HG02759 (cell line): ENCODE results near the gene DAB1.

Source experiments
- ATAC-seq: cut with Tn5 transposase; IDR thresholded peaks from one replicate; pipeline ENCODE4 v1.9.1; 2021; ENCODE audit warnings: mild to moderate bottlenecking, moderate library complexity; ENCODE audit not compliant: unreplicated experiment

Gene DAB1

DNA sequence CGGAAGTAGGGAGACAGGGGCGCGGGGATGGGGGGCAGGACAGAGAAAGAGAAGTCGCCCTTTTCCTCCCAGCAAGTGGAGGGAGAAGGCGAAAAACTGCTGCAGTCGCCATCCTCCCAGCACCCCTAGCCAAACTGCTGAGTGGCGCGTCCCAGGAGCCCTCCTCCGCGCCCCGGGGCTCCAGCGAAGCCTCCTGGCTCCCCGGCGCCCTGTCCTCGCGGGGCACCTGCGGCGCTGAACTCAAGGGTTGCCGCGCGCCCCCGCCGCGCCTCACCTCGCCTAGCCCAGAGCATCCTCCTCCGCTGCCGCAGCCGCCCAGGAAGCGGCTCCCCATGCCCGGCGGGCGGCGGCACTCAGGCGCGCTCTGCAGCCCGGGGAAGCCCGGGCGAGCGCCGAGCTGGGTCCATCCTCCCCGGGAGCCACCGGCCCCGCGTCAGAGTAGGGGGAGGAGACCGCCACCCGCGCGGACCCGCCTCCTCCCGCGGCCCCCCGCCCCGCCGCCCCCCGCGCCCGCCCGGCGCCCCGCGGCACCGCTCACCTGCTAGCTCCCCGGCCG, at the start of gene DAB1:
TSS of gene DAB1 (minus strand) at position 405 of the 556 bp plus-strand sequence. CDS start 133,030 bp downstream, outside the sequence.
- no peak for ATAC-seq

DNA sequence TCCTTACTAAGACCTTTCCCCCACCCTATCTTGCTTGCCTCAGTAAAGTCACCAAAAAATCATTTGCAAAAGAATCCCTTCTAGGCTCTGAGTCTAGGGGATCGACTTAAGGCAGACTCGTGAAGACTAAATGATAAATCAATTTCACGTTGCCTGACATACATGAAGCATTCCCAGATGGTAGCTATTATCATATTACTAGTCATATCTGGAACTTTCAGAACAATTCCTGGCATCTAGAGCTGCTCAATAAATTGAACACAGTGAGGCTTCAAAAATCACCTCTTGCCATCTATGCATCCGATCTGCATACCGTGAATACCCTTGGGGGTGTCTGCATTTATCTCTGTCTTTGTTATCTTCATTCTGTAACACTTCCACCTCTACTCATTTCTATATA, 49.6 kb upstream of the DAB1 start:
- no peak for ATAC-seq

DNA sequence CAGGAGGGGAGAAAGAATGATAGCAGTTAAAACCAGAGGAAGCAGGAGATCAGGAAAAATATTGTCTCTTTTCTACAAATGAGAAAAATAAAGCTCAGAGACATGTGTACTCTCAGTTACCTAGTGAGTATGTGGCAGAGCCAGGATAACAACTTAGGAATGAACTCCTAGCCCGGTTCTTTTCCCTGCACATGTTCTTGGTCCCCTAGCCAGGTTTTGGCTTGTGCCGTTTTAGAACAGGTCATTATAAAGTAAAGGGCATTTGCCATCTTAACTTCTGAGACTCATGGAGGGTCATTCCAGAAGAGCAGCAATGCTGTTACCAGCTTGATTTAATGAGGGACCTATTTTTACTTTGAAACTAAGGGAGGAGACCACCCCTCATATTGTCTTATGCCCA, 48.1 kb upstream of the DAB1 start:
- ATAC-seq, result no peak

DNA sequence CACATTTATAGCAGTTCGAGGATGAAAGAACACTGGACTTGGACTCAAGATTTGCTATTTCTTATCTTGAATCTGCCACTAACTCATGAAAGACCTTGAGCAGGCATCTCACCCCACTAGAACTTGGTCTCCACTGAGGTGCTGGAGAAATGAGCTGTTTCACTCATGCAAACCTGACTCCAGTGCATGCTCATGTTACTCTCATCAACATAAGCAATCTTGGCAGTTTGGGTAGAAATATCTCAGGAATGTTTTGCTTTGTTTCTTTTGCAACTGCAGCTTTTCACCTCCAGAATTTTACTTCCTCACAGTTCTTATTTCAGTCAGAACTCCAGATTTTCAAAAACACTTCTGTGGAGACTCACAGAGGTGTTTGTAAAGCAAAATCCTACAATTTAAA, 46.2 kb upstream of the DAB1 start:
- no peak for ATAC-seq

DNA sequence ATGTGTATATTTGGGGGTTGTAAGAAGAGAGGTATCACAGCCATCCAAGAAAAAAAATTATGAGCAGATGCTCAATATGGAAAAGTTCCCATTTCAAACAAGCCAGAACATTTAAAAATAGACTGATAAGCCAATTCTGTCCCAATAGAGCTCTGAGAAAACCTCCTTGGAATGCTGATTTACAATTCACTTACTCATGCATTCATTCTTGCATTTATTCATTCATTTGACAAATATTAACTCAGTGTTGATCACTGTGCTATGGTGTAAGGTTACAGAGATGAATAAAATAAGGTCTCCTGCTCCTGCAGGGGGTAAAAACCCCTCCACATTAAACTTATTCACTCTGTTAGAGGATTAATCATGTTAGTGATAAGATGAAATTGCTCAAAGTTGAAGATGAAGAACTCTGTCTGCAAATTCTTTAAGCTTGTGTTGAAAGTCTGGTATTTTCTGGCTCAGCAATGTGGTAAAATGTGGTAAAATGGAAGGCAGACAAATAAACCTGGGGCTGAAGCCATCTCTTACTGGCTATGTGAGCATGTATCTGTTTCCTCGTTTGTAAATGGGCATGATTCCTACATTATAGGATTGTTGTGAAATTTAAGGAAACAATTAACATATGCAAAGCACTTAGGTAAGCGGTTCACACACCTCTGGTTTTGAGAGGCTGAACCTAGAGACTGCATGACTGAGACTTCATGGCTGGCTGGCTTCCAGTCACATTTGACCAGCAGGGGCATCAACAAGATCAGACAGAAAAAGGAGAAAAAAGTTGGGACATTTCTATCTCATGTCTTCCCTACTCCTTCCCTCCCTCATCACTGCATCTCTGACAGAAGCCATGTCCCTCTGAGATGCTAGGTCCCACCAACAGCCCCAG, 45.0 kb upstream of the DAB1 start:
- ATAC-seq, result no peak

DNA sequence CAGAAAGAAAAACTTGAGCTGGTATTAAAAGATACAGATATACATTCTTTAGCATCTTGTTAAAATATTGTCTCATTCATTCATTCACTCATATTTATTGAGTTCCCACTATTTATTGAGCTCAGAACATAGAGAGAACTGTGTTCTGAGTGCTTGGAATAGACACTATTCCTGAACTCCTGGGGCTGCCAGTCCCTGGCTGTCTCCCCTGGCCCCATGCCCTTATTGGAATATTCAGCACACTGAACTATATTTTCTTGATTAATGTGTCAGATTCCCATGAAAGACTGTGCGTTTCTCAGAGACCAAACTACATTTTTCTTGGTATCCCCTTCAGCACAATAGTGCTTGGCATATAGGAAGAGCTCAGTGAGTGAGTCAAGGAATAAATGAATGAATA, 44.0 kb upstream of the DAB1 start:
- ATAC-seq, result no peak

DNA sequence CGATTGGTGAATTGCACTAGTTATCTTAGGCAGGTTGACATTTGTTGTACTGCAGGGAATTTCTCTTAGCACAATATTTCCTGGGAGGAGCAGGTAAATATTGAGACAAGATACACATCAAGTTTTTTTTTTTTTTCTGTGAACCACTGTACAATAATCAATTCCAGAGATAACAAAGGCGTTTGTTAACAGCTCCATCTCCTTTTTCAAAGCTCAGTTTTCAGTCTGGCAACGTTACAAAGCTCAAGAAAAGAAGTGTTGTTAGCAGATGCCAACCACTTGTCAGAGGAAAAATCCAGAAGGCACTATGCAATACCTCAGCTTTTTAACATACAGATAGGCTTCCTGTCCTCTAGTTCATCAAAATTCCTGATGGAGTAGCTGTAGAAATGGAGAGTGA, 40.9 kb upstream of the DAB1 start:
- ATAC-seq, result no peak

DNA sequence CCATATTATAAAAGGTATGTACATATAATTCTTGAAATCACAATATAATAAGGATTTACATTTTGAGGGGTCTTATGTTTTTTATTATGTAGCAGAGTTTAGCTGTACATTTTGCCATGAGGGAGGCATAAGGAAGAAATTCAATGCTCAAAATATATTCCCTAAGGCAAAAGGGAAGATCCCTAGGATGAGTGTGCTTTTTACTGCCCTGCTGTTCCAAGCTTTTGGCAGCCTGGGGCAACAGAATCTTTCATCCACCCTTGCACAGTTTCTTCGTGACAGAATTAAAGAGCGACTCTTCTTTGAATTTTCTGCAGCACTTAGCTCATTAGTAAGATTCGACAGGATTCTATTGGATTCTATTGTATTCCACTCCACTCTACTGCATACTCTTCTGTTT, 39.5 kb upstream of the DAB1 start:
- ATAC-seq, result no peak

DNA sequence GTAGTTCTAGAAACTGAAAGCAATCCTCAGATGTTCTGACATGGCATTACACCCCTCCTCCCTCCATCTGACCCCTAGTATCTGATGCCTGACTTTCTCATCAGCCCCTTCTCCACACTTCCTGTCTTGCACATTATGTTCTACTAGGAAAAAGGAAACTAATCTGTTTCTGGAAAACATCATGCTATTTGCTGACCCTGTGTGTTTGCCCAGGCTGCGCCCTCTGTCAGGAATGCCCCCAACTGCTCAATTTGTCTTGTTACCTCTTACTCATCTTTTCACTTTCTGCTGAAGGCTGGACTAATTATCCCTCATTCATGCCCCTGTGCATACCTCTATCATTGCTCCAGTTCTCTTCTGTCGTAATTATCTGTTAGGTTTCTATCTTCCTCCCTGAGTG, 37.5 kb upstream of the DAB1 start:
- ATAC-seq, result no peak

DNA sequence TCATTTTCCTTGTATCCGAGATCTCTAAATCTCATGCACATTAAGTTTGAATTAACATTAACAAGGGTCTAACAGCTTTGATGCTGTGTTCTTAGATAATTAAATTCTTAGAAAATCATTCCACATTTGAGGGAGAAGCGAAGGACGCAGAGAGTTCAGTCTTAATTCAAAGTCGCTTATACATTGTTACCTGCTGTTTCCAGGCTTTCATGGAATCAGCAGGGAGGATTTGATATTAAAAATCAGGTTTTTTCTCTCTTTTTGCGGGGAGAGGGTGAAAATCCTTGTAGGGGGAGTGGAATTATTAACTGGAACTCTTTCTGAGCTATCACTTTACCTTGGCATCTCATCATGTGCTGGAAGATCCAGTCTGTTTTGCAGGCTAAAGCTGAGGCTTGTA, 27.7 kb upstream of the DAB1 start:
- no peak for ATAC-seq

DNA sequence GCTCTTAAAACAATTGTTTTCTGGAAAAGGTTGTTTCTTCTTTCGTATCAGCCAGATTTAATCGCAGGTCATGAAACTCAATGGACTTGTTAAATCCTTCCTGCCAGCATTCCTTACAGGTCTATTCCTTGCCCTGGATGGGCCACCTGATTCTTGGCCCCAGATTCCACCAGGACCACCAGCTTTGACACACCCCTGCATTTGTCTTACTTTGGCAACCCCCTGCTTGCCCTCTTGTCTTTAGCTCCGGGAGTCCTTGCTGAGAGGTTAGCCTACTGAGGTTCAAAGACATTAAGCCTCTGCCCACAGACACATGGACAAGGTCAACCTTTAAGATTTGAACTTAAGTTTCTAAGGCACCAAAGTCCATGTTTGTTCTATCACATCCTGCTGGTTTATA, 27.1 kb upstream of the DAB1 start:
- no peak for ATAC-seq

DNA sequence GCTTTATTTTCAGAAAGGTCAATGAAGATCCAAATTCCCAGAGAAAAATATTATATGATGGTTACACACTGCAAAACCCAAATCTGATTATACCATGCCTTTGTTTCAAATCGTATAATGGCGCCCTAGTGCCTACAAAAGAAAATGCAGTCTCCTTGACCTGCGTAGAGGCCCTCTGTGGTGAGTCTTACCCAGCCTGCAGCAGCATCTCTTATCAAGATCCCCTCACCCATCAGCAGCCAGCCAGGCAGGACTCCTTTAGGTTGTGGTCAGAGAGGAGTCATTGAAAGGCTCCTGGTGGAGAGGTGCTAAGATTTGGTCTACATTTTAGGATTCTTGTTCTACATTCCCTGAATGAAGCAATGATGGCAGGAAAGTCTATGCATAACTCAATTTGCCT, 23.7 kb upstream of the DAB1 start:
- ATAC-seq, result no peak

DNA sequence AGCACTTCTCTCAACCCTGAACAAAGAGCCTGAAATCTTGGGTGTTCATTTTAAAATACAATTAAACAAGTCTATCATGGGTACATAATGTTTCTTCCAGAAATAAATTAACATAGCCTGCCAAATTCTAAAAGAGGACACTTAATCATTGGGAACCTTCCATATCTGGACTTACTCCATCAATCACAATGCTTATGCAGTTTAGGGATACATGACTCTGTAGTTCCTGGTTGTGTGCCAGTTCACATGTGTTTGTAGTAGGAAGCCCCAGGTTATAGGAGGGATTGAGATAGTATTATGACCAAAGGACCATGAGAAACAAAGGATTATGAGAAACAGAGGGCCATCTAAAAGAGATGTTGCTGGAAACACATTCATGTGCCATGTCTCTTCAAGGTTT, 19.1 kb upstream of the DAB1 start:
- ATAC-seq, result no peak

DNA sequence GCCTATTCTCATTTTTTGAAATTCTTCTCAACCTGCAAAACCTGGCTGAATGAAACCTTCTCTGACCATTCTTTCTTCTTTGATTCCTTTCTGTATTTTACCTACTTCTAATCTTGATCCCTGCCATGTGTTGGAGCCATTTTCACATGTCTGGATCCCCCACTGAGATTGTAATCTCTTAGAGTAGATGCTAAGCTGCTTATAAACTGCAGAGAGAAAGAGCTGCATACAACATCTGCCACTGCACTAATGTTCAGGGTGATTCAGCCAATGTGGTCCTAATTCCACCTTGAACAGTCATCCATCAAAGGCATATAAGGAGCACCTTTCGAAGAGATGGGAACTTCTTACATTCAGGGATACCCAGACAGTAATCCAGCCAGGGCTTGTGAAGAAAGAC, 16.2 kb upstream of the DAB1 start:
- no peak for ATAC-seq

DNA sequence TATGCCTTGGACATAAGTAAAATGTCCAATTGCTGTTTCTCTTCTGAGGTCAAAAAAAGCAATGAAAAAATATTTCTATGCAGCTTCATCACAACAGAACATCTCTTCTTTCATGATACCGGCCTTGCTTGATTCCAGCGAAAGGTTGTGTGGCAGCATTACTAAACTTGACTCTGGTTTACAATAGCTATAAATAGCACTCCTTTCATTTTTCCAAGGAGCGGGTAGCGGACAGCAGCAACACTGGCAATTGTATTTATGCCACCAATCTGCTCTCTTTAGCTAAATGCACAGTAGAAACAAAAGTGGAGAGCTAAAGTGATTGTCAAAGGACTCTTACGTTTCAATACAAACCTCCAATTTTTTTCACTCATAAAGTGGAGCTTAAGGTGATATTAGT, 7.5 kb upstream of the DAB1 start:
- no peak for ATAC-seq

DNA sequence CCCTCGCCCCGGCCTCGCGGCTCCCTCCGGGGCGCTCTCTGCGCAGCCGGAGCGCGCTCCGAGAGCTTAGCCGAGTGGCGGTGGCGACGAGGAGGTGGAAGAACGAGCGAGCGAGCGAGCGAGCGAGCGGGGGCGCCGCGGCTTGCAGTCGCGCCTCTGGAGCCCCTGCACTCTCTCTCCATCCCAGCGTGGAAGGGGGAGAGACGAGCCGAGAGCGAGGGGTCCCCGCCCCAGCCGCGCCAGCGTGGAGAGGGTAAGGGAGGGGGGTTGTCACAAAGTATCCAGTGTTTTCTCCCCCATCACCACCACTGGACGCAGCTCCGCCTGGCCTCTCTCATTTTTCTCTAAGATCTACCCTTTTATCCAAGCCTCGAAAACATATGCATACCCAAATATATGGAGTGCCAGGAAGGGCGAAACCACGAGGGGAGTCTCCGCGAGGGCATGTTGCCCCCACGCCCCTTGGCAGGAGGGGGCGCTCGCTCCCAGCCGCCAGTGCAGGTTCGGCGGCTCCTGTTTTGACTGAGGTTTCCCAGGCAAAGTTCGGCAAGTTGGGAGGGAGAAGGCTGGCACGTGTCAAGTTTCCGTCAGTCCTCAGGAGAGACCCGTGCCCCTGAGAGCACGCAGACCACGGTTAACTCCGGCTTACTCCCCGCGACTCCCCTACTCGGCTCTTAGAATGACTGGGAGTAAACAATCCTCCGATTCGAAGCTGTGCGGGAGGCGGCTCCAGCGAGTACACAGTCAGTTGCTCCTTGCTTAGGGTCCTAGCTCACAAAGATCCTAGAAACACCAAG, 569 bp upstream of the DAB1 start:
- no peak for ATAC-seq

DNA sequence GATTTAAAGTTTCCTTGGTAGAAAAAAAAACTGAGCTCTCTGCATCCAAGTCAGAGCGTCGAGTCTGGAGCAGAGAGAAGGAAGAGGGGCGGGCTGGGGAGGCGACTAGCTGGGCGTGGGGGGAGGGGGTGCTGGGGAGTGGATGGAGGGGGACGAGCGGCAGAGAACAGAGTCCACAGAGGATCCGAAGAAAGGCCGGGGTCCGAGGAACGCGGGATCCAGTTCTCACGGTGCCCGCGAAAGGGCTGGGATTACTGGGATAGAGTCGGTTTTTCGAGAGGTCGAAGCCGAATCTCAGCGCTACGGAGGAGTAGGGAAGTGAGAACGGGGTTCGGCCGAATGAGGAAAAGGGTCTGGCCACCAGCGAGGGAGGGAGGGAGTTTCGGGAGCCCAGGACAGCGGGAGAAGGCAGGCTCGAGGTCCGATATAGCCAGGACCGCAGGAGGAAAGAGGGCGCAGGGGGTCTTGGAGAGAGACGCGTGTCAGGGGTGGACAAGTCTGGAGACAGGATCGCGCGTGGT, 665 bp downstream of the DAB1 start:
- no peak for ATAC-seq

DNA sequence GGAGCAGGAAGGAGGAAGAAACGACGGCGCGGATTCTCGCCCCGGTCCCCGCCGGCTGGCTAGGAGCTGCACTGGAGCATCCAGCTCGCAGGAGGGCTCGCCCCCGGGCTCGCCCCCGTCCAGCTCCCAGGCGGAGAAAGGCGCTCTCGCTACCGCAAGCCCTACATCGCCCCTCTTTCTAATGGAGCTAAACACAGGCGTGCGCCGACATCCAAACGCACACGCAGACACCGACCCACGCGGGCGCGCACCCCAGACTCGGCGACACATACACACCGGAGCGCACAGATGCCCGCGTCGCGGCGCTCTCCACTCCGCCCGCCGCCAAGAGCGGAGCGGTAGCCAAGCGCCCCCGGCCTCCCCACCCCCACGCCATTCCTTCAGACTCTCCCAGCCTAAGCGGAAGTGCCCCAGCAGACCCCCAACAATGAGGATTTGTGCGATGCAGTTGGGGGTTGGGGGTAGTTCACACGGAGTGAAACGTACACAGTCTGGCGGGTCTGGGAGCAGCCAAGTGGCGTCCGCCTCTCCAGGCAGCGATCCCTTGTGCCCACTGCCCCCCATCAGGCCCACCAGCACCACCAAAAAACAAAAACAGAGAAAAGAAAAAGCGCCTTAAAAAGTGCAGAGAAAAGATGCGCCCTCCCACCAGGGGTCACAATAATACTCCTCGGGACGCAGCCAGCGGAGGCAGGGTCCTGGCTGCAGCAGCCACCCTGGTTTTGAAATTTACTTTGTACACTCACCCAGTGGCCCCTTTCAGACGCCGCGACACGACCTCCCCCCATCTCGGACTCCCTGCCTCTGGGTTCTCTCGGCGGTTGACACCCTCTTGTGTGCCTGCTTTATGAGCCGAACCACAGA, 1.4 kb downstream of the DAB1 start:
- ATAC-seq, result no peak

DNA sequence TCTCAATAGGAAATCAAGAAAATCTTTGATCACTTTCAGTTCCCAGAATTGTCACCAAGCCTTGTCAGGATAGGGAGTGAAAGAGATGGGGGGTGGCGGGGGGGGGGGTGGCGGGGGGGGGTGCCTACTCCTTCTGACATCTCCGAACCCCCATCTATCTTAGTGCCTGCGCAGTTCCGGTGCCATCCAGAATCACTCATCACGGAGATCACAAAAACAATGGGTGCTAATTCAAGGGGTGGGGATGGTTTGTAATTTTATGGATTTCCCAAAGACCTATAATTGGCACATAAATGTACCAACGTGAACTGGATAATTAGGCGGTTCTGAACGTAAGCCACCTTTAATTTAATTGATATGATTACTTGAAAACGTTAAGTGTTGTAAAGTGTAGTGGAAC, 2.1 kb downstream of the DAB1 start:
- ATAC-seq, result no peak

DNA sequence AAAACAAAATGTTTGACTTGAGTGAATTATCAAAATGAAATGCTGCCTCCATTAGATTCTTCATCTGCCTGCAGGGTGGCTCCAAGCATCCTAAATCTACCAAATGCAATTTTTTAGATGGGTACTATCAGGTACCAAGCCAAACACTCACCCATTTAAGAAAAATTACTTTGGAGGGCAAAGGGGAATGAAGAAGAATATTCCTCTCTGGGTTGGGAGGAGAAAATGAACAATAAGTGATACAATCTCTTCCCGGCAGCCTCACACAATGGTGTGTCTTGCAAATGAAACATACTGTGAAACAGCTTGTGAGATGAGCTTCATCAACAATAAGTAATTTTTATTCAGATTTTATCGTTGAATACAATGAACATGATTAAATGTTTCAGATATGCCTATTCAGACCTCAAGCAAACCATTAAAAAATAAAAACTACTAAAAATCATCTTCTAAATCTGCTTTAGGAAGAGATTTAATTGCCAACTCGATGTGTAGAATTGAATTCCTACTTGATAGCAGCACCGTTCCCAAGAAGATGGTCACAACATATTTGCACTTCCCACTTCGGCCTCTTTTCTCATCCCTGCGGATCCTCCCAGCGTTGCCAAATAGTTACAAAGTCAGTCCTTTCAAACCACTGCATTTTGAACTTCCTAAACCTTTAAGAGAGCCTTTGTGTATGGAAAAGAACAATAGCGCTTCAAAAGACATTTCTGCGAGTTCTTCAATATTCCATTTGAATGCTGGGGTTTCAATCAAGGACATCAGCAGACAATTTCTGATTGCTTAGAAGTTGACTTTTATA, 2.7 kb downstream of the DAB1 start:
- ATAC-seq, result no peak
